C4-2B (cell line): ENCODE results near the gene ENO4.

Source experiments
- CTCF ChIP-seq: fragments of 450-650 bp; conservative IDR thresholded peaks from 2 replicates; pipeline ENCODE4 v1.5.1; 2017; ENCODE audit warnings: mild to moderate bottlenecking
- ZFX ChIP-seq: fragments of 450-650 bp; IDR thresholded peaks from 2 replicates; pipeline ENCODE4 v1.6.1; 2017

GRCh38 chr10:116888380-116889055 lies 39.2 kb downstream of the ENO4 start:
- TF ChIP-seq CTCF (no peak), ZFX (no peak)
